GM21723 (cell line): Measurements from ENCODE around the gene ISCU.
"Not testable (repeated sequence)": the region's sequence is repeated elsewhere in the genome, so short reads cannot be mapped to it uniquely, and the experiment has no call there.

Experiments
- ATAC-seq: cut with Tn5 transposase; IDR thresholded peaks from one replicate; pipeline ENCODE4 v1.9.1; 2021; ENCODE audit warnings: mild to moderate bottlenecking, moderate library complexity; ENCODE audit not compliant: unreplicated experiment

Gene ISCU

DNA sequence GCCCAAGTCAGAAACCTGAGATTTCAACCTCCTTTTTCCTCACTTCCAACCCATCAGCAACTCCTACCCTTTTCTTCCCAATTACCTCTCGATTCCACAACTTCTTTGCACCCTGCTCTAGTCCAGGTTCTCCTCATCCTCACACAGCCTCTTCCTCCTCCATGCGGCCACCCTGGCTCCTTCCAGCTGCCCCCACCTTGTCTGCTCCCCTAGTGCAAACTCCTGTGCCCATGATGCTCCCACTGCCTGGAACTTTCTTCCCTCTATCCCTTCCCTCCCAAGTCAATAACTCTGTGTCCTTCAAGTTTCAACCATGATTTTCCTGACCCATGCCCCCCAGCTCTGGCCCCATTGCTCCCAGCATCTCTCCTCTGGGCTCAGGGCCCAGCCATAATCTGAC lies 54.0 kb downstream of the ISCU start:
- ATAC-seq: no peak

DNA sequence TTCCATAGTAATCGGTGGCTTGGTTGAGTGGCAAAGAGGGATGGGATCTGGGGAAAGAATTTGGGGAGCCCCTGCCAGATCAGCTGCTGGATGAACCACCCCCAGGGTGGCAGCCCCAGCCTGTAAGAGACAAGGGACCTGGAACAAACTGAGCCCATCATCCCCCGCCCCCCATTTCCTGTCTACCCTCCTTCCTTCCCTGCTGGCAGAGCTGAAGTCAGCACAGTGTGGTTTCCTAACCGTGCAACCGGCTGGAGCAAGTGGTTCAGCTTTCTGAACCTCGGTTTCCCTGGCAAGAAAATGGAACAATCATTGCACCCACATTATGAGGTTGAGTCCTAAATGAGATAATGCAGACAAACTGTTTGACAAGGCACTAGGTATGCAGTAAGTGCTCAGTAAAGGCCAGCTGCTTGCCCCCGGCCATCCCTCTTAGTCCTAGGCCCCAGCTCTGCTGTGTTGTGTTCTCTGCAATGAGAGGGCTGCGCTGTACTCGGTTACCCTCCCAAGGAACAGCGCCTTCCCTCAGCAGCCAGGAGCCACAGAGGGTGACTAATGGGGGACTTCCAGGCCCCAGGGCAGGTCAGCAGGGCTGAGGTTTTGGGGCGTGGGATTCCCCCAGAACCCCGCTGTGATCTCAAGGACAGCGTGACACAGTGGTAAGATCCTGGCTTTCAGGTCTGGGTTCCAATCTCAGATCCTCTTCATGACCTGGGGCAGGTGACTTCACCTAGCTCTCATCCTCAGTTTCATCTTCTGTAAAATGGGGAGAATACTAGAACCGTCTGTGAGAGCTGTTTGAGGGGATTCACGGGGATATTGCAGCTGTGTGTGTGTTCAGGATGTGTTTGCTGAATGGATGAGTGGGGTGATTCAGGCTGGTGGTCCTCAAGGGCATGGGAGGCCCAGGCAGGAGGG lies 54.8 kb downstream of the ISCU start:
- peak; percentile 71 for ATAC-seq

DNA sequence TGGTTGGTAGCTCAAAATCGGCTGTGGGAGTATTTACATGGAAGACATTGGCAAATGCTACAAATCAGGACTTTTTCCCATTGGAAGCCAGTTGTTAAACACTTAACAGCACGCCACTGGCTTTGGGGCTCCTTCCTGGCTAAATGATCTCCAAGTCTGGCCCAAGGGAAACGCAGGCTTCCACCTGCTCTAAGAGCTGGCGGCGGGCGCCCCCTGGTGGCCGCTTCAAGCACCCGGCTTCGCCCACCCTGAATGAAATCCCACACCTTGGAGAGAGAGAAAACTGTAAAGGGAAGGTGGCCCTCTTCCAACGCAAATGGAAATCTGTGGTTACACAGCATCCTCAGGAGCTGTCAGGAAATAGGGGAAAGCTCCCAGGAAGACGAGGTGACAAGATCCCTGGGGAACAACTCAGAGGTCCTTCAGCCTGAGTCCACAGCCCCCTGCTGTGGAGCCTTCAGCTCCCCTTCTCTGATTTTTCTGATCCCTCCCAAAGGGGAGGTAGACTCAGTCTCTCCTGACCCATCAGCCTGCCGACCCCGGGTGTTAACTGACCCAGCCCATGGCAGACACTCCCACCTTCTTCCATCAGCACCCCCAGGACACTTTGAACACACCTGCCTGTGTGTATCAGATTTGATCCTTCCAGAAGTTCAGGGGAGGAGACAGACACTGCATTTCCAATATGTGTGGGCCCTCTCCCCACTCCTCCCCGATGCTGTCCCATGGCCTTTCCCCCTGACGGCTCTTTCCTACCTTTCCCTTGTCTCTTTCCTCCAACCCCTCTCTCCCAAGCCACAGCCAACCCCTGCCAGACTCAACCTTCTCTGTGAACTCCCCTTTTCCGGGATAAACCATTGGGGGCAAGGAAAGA lies 55.9 kb downstream of the ISCU start:
- ATAC-seq: peak; percentile 55

DNA sequence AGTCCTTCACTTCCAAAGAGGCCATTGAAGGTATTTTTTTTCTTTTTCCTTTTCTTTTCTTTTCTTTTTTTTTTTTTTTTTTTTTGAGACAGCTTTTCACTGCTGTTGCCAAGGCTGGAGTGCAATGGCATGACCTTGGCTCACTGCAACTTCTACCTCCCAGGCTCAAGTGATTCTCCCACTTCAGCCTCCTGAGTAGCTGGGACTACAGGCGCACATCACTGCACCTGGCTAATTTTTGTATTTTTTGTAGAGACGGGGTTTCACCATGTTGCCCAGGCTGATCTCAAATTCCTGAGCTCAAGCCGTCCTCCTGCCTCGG lies 56.5 kb downstream of the ISCU start:
- not testable (repeated sequence) for ATAC-seq
